AG08395 (cell line): ENCODE data around the gene FKTN.

Experiments
- DNase-seq: peaks from one replicate; pipeline ENCODE4 v3.0.0; 2012; ENCODE audit warnings: mixed read lengths, low spot score

The FKTN gene

GRCh38 chr9:105633411-105633810, 75.5 kb downstream of the FKTN start:
- DNase-seq = no peak

- DNase-seq = no peak
Observed at GRCh38 chr9:105636331-105636730, 78.4 kb downstream of the FKTN start.

- DNase-seq = peak; percentile 8
Observed at GRCh38 chr9:105637787-105638395, 80.0 kb downstream of the FKTN start.

- no peak for DNase-seq
Observed at GRCh38 chr9:105639936-105640335, 82.0 kb downstream of the FKTN start.

- no peak for DNase-seq
Observed at GRCh38 chr9:105643795-105644194, 85.9 kb downstream of the FKTN start.

GRCh38 chr9:105646879-105647594, 89.1 kb downstream of the FKTN start:
- no peak for DNase-seq

GRCh38 chr9:105647595-105648349, 89.8 kb downstream of the FKTN start:
- DNase-seq = no peak

GRCh38 chr9:105651806-105652205, 93.9 kb downstream of the FKTN start:
- DNase-seq = no peak

GRCh38 chr9:105656131-105656921, 98.4 kb downstream of the FKTN start:
- DNase-seq = peak; percentile 30

- no peak for DNase-seq
Observed at GRCh38 chr9:105658351-105658750, 100.4 kb downstream of the FKTN start.

GRCh38 chr9:105661011-105661410, 103.1 kb downstream of the FKTN start:
- no peak for DNase-seq

- DNase-seq = no peak
Observed at GRCh38 chr9:105662184-105663104, 104.5 kb downstream of the FKTN start, which contains the start of gene TAL2. Gene TAL2 (plus strand): TSS chr9:105662457. CDS start chr9:105662497, 40 bp downstream.

GRCh38 chr9:105663914-105664313, 106.0 kb downstream of the FKTN start:
- DNase-seq = no peak

- no peak for DNase-seq
Observed at GRCh38 chr9:105667867-105668266, 109.9 kb downstream of the FKTN start.

GRCh38 chr9:105670315-105670714, 112.4 kb downstream of the FKTN start:
- no peak for DNase-seq

- DNase-seq = no peak
Observed at GRCh38 chr9:105670775-105671174, 112.8 kb downstream of the FKTN start.

- no peak for DNase-seq
Observed at GRCh38 chr9:105672711-105673234, 114.8 kb downstream of the FKTN start.

GRCh38 chr9:105673850-105674387, 116.0 kb downstream of the FKTN start:
- no peak for DNase-seq

- DNase-seq = no peak
Observed at GRCh38 chr9:105676351-105676923, 118.5 kb downstream of the FKTN start.

GRCh38 chr9:105678163-105678562, 120.2 kb downstream of the FKTN start:
- no peak for DNase-seq
